IPS DF 19.7 (cell line): ENCODE data around the gene EIF4A3.

Experiments
- DNase-seq: peaks from one replicate; pipeline ENCODE4 v3.0.0-alpha.2; 2013; ENCODE audit warnings: low read depth, low spot score

EIF4A3 gene

GRCh38 chr17:80112471-80113032 is 34.4 kb downstream of the EIF4A3 start:
- no peak for DNase-seq

DNA sequence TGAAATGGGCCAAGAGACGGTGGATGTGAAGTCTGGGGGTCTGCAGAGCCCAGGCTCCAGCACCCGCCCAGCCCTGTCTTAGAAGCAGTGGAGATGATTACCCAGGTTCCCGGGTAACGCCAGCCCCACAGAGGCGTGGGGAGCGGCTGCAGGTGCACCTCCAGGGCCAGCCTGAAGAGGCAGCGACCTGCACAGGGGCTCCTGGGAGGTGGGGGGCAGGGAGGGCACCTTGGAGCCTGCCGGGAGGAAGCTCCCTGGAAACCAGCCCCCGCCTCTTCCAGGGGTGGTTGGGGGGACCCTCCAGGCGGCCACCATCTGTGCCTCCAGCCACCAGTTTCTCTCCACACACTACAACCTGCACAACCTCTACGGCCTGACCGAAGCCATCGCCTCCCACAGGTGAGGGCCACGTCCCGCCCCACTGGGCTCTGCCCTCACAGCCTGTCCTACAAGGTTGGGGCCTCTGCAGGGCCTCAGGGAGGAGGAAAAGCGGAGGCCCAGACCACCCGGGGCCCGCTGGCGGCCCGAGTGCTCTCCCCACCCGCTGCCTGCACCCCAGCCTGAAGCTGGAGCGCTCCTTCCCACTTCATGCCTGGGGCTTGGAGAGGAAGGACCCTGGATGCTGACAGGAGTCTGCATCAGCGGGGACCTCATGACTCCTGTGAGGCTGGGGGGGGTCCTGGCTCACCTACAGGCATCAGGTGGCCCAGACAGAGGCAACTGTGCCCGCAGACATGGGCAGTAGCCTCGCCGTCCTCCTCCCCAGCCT is 35.0 kb downstream of the EIF4A3 start:
- no peak for DNase-seq

- DNase-seq: no peak
These were observed 35.8 kb downstream of the EIF4A3 start for GRCh38 chr17:80110927-80111701.

- no peak for DNase-seq
These were observed 36.5 kb downstream of the EIF4A3 start for GRCh38 chr17:80110447-80110812.

GRCh38 chr17:80109713-80110446 is 37.0 kb downstream of the EIF4A3 start:
- no peak for DNase-seq

GRCh38 chr17:80109066-80109660 is 37.8 kb downstream of the EIF4A3 start:
- no peak for DNase-seq

DNA sequence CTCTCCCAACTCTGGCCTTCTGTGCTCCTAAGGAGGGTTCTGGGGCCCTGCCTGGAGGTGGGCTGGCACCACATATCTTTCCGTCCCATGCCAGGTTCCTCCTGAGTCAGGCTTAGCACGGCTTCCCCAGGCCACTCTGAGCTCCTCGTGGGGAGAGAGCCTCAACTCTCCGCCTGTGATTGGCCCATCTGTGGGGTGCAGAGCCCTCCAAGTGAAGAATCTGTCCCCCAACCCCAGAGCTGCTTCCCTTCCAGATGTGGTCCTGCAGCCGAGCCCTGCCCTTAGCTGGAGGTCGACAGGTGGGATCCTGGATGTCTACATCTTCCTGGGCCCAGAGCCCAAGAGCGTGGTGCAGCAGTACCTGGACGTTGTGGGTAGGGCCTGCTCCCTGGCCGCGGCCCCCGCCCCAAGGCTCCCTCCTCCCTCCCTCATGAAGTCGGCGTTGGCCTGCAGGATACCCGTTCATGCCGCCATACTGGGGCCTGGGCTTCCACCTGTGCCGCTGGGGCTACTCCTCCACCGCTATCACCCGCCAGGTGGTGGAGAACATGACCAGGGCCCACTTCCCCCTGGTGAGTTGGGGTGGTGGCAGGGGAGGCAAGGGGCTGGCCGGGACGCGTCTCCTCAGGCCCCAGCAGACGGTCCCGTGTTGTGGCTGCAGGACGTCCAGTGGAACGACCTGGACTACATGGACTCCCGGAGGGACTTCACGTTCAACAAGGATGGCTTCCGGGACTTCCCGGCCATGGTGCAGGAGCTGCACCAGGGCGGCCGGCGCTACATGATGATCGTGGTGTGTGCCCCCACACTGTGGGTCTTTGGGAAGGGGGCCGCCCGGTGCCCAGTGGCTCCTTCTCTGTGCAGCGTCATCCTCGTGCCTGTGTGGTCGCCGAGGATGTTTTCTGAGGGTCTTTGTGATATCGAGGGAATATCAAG is 38.6 kb downstream of the EIF4A3 start:
- DNase-seq: no peak

DNA sequence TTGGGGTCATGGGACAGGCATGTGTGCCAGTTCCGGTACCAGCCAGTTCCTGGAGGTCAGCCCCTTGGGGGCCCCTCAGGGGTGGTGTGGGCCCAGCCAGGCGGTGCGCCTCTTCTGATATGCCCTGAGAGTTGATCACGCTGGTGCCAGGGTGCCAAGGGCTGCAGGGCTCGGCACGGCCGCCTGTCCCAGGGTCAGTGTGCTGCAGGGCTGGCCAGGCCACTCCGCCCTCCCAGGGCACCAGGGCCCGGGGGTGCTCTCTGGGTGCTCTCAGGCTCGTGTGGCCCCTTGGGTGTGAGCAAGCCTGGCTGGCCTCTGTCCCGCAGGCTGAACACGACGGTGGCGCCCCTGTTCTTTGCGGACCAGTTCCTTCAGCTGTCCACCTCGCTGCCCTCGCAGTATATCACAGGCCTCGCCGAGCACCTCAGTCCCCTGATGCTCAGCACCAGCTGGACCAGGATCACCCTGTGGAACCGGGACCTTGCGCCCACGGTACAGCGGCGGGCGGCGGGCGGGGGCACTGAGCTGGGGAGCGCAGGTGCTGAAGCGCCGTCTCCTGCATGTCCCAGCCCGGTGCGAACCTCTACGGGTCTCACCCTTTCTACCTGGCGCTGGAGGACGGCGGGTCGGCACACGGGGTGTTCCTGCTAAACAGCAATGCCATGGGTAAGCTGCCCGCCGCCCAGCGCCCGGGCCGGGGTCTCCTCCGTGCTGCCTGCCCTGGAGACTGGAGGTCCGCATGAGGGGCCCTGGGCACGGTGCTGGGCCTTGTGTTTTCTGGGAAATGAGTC is 39.5 kb downstream of the EIF4A3 start:
- DNase-seq: no peak

DNA sequence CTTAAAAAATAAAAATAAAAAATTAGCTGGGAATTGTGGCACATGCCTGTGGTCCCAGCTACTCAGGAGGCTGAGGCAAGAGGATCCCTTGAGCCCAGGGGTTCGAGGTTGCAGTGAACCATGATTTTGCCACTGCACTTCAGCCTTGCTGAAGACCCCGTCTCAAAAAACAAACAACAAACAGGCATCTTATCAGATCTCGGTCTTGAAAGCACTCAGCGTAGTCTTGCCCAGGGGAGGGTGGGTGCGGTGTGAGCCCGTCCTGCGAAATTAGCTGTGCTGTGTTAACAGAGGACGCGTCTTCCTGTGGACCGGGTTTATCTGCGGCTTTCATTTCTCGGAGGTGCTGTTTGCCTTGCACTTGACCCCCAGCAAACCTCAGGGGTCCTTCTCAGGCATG is 40.2 kb downstream of the EIF4A3 start:
- no peak for DNase-seq

- no peak for DNase-seq
These were observed 40.8 kb downstream of the EIF4A3 start for GRCh38 chr17:80106176-80106575.

DNA sequence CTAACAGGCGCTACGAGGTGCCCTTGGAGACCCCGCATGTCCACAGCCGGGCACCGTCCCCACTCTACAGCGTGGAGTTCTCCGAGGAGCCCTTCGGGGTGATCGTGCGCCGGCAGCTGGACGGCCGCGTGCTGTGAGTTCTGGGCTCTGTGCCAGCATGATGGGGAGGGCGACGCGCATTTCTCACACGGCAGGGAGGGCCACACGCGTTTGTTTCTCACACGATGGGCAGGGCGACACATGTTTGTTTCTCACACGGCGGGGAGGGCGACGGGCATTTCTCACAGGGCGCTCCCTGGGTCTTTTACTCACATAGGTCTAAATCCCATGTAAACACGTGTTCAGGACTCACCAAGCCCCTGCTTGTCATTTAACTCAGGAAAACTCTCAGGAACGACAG is 41.2 kb downstream of the EIF4A3 start:
- no peak for DNase-seq

DNA sequence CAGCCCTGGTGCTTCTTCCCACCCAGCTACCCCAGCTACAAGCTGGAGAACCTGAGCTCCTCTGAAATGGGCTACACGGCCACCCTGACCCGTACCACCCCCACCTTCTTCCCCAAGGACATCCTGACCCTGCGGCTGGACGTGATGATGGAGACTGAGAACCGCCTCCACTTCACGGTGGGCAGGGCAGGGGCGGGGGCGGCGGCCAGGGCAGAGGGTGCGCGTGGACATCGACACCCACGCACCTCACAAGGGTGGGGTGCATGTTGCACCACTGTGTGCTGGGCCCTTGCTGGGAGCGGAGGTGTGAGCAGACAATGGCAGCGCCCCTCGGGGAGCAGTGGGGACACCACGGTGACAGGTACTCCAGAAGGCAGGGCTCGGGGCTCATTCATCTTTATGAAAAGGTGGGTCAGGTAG is 42.0 kb downstream of the EIF4A3 start:
- DNase-seq: no peak

GRCh38 chr17:80104321-80104955 is 42.5 kb downstream of the EIF4A3 start:
- no peak for DNase-seq

DNA sequence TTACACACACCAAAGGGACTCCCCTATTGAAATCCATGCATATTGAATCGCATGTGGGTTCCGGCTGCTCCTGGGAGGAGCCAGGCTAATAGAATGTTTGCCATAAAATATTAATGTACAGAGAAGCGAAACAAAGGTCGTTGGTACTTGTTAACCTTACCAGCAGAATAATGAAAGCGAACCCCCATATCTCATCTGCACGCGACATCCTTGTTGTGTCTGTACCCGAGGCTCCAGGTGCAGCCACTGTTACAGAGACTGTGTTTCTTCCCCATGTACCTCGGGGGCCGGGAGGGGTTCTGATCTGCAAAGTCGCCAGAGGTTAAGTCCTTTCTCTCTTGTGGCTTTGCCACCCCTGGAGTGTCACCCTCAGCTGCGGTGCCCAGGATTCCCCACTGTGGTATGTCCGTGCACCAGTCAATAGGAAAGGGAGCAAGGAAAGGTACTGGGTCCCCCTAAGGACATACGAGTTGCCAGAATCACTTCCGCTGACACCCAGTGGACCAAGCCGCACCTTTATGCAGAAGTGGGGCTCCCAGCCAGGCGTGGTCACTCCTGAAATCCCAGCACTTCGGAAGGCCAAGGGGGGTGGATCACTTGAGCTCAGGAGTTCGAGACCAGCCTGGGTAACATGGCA is 43.4 kb downstream of the EIF4A3 start:
- no peak for DNase-seq

DNA sequence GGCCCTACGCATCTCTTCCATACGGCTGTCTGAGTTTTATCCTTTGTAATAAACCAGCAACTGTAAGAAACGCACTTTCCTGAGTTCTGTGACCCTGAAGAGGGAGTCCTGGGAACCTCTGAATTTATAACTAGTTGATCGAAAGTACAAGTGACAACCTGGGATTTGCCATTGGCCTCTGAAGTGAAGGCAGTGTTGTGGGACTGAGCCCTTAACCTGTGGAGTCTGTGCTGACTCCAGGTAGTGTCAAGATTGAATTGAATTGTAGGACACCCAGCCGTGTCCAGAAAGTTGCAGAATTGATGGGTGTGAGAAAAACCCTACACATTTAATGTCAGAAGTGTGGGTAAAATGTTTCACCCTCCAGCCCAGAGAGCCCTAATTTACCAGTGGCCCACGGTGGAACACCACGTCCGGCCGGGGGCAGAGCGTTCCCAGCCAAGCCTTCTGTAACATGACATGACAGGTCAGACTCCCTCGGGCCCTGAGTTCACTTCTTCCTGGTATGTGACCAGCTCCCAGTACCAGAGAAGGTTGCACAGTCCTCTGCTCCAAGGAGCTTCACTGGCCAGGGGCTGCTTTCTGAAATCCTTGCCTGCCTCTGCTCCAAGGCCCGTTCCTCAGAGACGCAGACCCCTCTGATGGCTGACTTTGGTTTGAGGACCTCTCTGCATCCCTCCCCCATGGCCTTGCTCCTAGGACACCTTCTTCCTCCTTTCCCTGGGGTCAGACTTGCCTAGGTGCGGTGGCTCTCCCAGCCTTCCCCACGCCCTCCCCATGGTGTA is 44.1 kb downstream of the EIF4A3 start:
- no peak for DNase-seq

GRCh38 chr17:80101946-80102663 is 44.8 kb downstream of the EIF4A3 start:
- no peak for DNase-seq
